Measurements from ENCODE around the gene RTN4RL1. TPM values are rescaled to one million over a fixed set of nuclear protein-coding genes. Genes with fewer than 3 reads are reported as not detected.

RTN4RL1 gene
- total and polyA plus RNA-seq, 10 donors = 0.09 to 4.5 (median 1.2) TPM

DNA sequence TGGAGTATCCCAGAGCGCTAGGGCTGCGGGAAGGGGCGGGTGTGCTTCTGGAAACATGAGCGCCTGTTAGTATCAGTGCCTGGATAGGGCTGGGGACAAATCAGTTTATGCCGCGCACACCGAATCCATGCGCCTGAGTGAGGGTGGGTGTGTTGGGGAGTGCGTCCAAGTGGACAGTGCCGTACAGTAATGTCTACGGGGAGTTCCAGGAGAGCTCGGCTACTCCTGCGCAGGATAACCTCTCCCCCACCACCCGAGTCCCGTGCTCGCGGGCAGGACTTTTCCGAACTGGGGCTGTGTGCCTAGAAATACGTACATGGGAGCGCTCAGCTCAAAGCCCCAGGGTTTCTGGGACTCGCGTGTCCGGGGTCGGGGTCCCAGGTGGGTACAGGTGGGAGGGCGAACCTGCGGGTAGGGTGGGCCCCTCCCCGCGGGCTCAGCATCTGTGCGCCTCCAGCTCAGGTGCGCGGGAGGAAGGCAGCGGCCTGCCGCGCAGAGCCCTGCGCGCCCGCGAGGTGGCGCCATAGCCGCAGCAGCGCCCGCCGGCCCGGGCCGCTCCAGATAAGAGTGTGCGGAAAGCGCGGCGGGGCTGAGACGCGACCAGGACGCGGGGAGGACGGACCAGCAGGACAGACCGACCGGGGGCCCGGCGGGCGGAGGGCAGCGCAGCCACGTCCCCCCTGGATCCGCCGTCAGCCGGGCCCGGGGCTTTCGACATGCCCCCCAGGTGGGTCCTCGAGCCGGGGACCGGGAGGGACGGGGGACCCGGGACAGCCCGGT lies 29.6 kb upstream of the RTN4RL1 start, which contains the start of gene HIC1:
Gene HIC1, plus strand, starts transcription at position 592 of the 780 bp plus-strand sequence. CDS start 1,588 bp downstream, outside the sequence.
- intact Hi-C loops (cut with DNase I; ENCODE audit: low total_unique reads) = loop anchor here (2.0 to 10.0 kb wide), 2 partner anchors 190 to 230 kb away; no protein-coding TSS in a partner anchor
- Histone ChIP-seq H3K27me3 (replicated peaks in 1 of 7) (peaks cover 0 to 89% (median 47%) of the 10 kb centered on the region in 7 donors), H3K4me3 (peak within 1 kb of the TSS; percentile 27 to 78 (median 58)), H3K9me3 (no peaks in the 10 kb centered on the region), H3K27ac (peak within 1 kb of the TSS; percentile 57 to 89 (median 87)), H3K36me3 (peaks cover 0 to 30% (median 0%) of the 10 kb centered on the region in 6 donors), H3K4me1 (peaks cover 53 to 89% (median 84%) of the 10 kb centered on the region in 6 donors)
- peak; percentile 95 for DNase-seq
- WGBS, 5 donors = 1 to 2% (median 2%) methylated on average over 33 to 72 of the region's 72 CpGs
- no peak for TF ChIP-seq POLR2A (IDR thresholded peaks at IDR 0.05)
- TF ChIP-seq POLR2AphosphoS5 (IDR thresholded peaks at IDR 0.05) = peak; percentile 72 to 88 (median 87)
- TF ChIP-seq, protein P1, sequence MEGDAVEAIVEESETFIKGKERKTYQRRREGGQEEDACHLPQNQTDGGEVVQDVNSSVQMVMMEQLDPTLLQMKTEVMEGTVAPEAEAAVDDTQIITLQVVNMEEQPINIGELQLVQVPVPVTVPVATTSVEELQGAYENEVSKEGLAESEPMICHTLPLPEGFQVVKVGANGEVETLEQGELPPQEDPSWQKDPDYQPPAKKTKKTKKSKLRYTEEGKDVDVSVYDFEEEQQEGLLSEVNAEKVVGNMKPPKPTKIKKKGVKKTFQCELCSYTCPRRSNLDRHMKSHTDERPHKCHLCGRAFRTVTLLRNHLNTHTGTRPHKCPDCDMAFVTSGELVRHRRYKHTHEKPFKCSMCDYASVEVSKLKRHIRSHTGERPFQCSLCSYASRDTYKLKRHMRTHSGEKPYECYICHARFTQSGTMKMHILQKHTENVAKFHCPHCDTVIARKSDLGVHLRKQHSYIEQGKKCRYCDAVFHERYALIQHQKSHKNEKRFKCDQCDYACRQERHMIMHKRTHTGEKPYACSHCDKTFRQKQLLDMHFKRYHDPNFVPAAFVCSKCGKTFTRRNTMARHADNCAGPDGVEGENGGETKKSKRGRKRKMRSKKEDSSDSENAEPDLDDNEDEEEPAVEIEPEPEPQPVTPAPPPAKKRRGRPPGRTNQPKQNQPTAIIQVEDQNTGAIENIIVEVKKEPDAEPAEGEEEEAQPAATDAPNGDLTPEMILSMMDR (IDR thresholded peaks at IDR 0.05 in 8 of 11, conservative IDR thresholded peaks at IDR 0.05 in 3 of 11) = peak; percentile 62 to 99 (median 98)

DNA sequence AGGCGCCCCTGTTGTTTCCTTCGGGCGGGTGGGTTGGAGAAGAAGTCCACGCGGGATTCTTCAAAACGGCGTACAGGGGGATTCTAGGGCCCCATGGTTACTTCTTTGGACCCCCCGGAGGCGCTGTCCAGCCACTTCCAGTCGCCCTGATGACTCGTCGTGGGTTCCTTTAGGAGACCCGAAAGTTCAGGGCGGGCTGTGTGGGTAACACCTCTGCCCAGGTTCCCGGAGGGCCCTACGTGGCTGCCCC lies 29.1 kb upstream of the RTN4RL1 start:
- Histone ChIP-seq H3K9me3 (no peaks in the 10 kb centered on the region), H3K27ac (peak overlapping the region; percentile 57 to 89 (median 87)), H3K36me3 (peaks cover 0 to 25% (median 0%) of the 10 kb centered on the region in 6 donors), H3K4me3 (peak overlapping the region; percentile 27 to 78 (median 58)), H3K4me1 (peaks cover 51 to 89% (median 83%) of the 10 kb centered on the region in 6 donors), H3K27me3 (replicated peaks in 1 of 7) (peaks cover 0 to 92% (median 50%) of the 10 kb centered on the region in 7 donors)
- no peak for DNase-seq
- intact Hi-C loops (cut with DNase I; ENCODE audit: low total_unique reads) = loop anchor here (2.0 to 10.0 kb wide), 2 partner anchors 191 to 231 kb away; no protein-coding TSS in a partner anchor
- TF ChIP-seq, protein P1 (IDR thresholded peaks at IDR 0.05 in 8 of 11, conservative IDR thresholded peaks at IDR 0.05 in 3 of 11) = no peak
- TF ChIP-seq POLR2A (IDR thresholded peaks at IDR 0.05) (no peak), POLR2AphosphoS5 (IDR thresholded peaks at IDR 0.05) (no peak)
- 3 to 7% (median 4%) methylated on average over 12 to 16 of the region's 16 CpGs for WGBS, 5 donors

DNA sequence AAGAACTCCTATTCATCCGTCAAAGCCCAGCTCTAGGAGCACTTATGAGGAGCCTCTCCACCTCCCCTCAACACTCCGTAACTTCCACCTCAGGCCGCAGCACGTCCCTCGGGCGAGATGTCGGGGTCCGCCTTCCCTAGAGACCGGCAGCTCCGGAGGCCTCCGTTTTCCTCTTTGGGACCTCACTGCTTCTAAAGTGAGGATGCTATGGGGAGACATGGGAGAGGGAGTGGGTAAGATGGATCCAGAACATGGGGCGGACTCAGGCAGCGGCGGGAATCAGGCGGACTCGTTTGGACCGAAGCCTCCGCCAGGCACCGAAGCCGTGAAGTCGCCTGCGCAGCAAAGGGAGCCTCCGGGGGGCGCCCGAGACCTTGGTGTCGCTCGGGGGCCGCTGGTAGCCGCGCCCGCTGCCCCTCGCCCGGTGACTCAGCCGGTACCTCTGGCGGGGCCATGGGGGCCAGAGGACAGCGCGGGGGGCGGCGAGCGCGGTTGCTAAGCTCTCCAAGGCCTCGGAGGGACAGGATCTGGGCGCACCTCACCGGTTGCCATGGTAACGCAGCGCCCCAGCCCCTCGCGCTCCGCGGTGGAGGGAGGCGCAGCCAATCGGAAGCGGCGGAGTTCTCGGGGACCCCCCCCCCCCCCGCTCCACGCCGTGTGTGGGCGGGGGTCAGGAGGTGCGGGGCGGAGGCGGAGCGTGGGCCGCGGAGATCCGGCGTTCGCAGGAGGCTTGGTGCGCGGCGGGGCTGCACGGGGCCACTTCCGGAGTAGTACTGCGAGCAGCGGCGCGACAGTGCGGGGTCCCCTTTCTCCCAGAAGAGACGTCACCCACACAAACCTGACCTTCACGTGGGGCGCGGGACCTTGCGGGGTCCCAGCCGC lies 28.5 kb upstream of the RTN4RL1 start:
- H3K4me3 ChIP-seq = peak overlapping the region; percentile 27 to 78 (median 58)
- TF ChIP-seq, protein P1 (IDR thresholded peaks at IDR 0.05 in 8 of 11, conservative IDR thresholded peaks at IDR 0.05 in 3 of 11) = peak; percentile 43 to 83 (median 67)
- TF ChIP-seq POLR2A (IDR thresholded peaks at IDR 0.05) (no peak), POLR2AphosphoS5 (IDR thresholded peaks at IDR 0.05) (peak in 2 of 3 donors; percentile 21 to 71)
- intact Hi-C loops (cut with DNase I; ENCODE audit: low total_unique reads) = loop anchor here (2.0 to 10.0 kb wide), 2 partner anchors 191 to 231 kb away; no protein-coding TSS in a partner anchor
- peak; percentile 92 for DNase-seq
- peaks cover 51 to 89% (median 83%) of the 10 kb centered on the region in 6 donors for H3K4me1 ChIP-seq
- 3 to 10% (median 4%) methylated on average over 35 to 84 of the region's 84 CpGs for whole genome bisulfite sequencing, 5 donors
- H3K27me3 ChIP-seq (replicated peaks in 1 of 7) = peaks cover 0 to 92% (median 50%) of the 10 kb centered on the region in 7 donors
- no peaks in the 10 kb centered on the region for H3K9me3 ChIP-seq
- H3K27ac ChIP-seq = peak overlapping the region; percentile 57 to 89 (median 87)
- H3K36me3 ChIP-seq = peaks cover 0 to 19% (median 0%) of the 10 kb centered on the region in 6 donors

Data from spleen (tissue), 11 donors.